Measurements from ENCODE around the gene ZFAND2A.

DNA sequence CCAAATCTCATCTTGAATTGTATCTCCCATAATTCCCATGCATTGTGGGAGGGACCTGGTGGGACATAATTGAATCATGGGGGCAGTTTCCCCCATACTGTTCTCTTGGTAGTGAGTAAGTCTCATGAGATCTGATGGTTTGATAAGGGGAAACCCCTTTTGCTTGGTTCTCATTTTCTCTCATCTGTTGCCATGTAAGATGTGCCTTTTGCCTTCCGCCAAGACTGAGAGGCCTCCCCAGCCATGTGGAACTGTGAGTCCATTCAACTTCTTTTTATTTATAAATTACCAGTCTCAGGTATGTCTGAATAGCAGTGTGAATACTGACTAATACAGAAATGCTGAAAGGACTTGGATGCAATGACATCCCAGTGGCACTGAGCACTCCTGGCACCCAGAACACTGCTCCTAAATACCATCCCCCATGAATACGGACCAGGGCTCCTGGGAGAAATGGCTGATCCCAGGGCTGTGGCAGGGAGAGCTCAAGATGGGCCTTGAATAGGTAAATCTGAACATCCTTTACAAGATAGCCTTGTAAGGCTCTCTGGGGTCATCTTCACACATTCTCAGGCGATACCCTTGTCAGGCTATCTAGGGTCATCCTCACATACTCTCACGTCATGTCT lies 19.4 kb downstream of the ZFAND2A start:
- TF ChIP-seq, protein P1, sequence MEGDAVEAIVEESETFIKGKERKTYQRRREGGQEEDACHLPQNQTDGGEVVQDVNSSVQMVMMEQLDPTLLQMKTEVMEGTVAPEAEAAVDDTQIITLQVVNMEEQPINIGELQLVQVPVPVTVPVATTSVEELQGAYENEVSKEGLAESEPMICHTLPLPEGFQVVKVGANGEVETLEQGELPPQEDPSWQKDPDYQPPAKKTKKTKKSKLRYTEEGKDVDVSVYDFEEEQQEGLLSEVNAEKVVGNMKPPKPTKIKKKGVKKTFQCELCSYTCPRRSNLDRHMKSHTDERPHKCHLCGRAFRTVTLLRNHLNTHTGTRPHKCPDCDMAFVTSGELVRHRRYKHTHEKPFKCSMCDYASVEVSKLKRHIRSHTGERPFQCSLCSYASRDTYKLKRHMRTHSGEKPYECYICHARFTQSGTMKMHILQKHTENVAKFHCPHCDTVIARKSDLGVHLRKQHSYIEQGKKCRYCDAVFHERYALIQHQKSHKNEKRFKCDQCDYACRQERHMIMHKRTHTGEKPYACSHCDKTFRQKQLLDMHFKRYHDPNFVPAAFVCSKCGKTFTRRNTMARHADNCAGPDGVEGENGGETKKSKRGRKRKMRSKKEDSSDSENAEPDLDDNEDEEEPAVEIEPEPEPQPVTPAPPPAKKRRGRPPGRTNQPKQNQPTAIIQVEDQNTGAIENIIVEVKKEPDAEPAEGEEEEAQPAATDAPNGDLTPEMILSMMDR (IDR thresholded peaks at IDR 0.05): no peak
- TF ChIP-seq POLR2A (IDR thresholded peaks at IDR 0.05): no peak

Data from thyroid gland (tissue), 4 donors.